MM.1S (cell line): Measurements from ENCODE around the gene ELAVL4.

Source experiments
- CTCF ChIP-seq: fragments of 300-600 bp; sonication (generic); IDR thresholded peaks from 2 replicates; pipeline ENCODE4 v1.5.1; 2016; ENCODE audit warnings: antibody characterized with exemption, low read length, mixed read lengths
- EZH2phosphoT487 ChIP-seq: fragments of 300-600 bp; sonication (generic); IDR thresholded peaks from 2 replicates; pipeline ENCODE4 v1.6.1; 2018; ENCODE audit warnings: antibody characterized with exemption, low read length

GRCh38 chr1:50189369-50189768 lies 80.6 kb downstream of the ELAVL4 start:
- TF ChIP-seq CTCF = no peak
- TF ChIP-seq EZH2phosphoT487 = no peak
